Endodermal cell (in vitro differentiated cells): ENCODE results near the gene RCOR1. TPM values are rescaled to one million over a fixed set of nuclear protein-coding genes. Genes with fewer than 3 reads are reported as not detected.
"Not testable (repeated sequence)": the region's sequence is repeated elsewhere in the genome, so short reads cannot be mapped to it uniquely, and the experiment has no call there.

Experiments used
- DNase-seq: peaks from one replicate; pipeline ENCODE4 v3.0.0-alpha.2; 2017
- H3K27ac ChIP-seq: 2 replicates; pipeline ENCODE4 v1.5.1; 2013; ENCODE audit warnings: mild to moderate bottlenecking, low read depth, low read length, moderate library complexity
- H3K27me3 ChIP-seq: 2 replicates; pipeline ENCODE4 v1.6.1; 2013; ENCODE audit warnings: mild to moderate bottlenecking, low read length, moderate library complexity; ENCODE audit not compliant: insufficient read depth, control insufficient read depth, poor library complexity, severe bottlenecking
- H3K36me3 ChIP-seq: 2 replicates; pipeline ENCODE4 v1.7.0; 2013; ENCODE audit warnings: mild to moderate bottlenecking, low read length, moderate library complexity; ENCODE audit not compliant: control insufficient read depth, insufficient read depth
- H3K4me1 ChIP-seq: one replicate; pipeline ENCODE4 v1.7.0; 2013; ENCODE audit warnings: low read length; ENCODE audit not compliant: control insufficient read depth, insufficient read depth
- H3K4me3 ChIP-seq: 2 replicates; pipeline ENCODE4 v1.5.1; 2013; ENCODE audit warnings: mild to moderate bottlenecking, low read length, moderate library complexity
- H3K9ac ChIP-seq: 2 replicates; pipeline ENCODE4 v1.6.1; 2013; ENCODE audit warnings: mild to moderate bottlenecking, low read length, moderate library complexity; ENCODE audit not compliant: poor library complexity, severe bottlenecking; ENCODE audit errors: extremely low read depth
- H3K9me3 ChIP-seq: 2 replicates; pipeline ENCODE4 v1.6.1; 2013; ENCODE audit warnings: mild to moderate bottlenecking, low read length, moderate library complexity; ENCODE audit not compliant: control insufficient read depth
- H3K27ac Mint-ChIP-seq: 2 replicates; pipeline ENCODE4 v1.8.0; 2020; ENCODE audit warnings: mixed read lengths
- H3K27me3 Mint-ChIP-seq: 2 replicates; pipeline ENCODE4 v1.8.0; 2021; ENCODE audit warnings: mild to moderate bottlenecking, mixed read lengths; ENCODE audit not compliant: insufficient read depth
- H3K36me3 Mint-ChIP-seq: 2 replicates; pipeline ENCODE4 v1.8.0; 2020; ENCODE audit warnings: low read depth, mixed read lengths
- H3K4me1 Mint-ChIP-seq: 2 replicates; pipeline ENCODE4 v1.8.0; 2020; ENCODE audit warnings: mixed read lengths
- H3K4me3 Mint-ChIP-seq: 2 replicates; pipeline ENCODE4 v1.8.0; 2020; ENCODE audit warnings: mild to moderate bottlenecking, moderate library complexity, mixed read lengths
- H3K9me3 Mint-ChIP-seq: 2 replicates; pipeline ENCODE4 v1.8.0; 2020; ENCODE audit warnings: mild to moderate bottlenecking, mixed read lengths
- CTCF ChIP-seq: fragments of 200-600 bp; sonication (generic); conservative IDR thresholded peaks from 2 replicates; pipeline ENCODE4 v1.5.0; 2021; ENCODE audit warnings: antibody characterized with exemption, mild to moderate bottlenecking
- WGBS, 2 experiments: methylation state at CpG; one replicate each; pipeline versions ENCODE4 v1.1.5 to v1.1.7; 2013; ENCODE audit warnings: missing lambda C conversion rate in 2 of 2, mixed read lengths in 1 of 2; ENCODE audit not compliant: insufficient coverage in 1 of 2, insufficient read length in 1 of 2; 5-methylcytosine and 5-hydroxymethylcytosine counted together
- total RNA-seq, 2 donors: library from RNA; stranded (reverse); fragmentation: NEBNext Ultra II Directional in 1 of 2; extraction: Animal tissue kit (Norgen Biotek cat#: 25700) in 1 of 2; gene quantifications; 2 replicates in 1 of 2; 3 replicates in 1 of 2; pipeline ENCODE4 v1.2.1, GENCODE V29; 2021

Gene RCOR1
- total RNA-seq, 2 donors from 2014 or later: 30.3 to 31.5 TPM

- H3K27ac Mint-ChIP-seq: no peak overlapping the region
- H3K4me3 Mint-ChIP-seq: no peak overlapping the region
Measured at GRCh38 chr14:102616799-102617198, 24.4 kb downstream of the RCOR1 start.

GRCh38 chr14:102619012-102619411 is 26.6 kb downstream of the RCOR1 start:
- Mint-ChIP-seq H3K36me3 (peaks cover 15% of the 10 kb centered on the region), H3K27ac (peak overlapping the region; percentile 2), H3K4me1 (peaks cover 13% of the 10 kb centered on the region)
- 93 to 100% methylated on average over 2 to 6 of the region's 6 CpGs for WGBS, 2 experiments
- H3K27me3 ChIP-seq, H3K27me3 Mint-ChIP-seq, H3K9me3 ChIP-seq, H3K4me3 ChIP-seq, H3K27ac ChIP-seq, H3K9me3 Mint-ChIP-seq, H3K9ac ChIP-seq, H3K4me3 Mint-ChIP-seq, H3K36me3 ChIP-seq, DNase-seq, H3K4me1 ChIP-seq: not testable (repeated sequence)

More at GRCh38 chr14:102616799-102617198, 24.4 kb downstream of the RCOR1 start:
- H3K27me3 Mint-ChIP-seq: no peaks in the 10 kb centered on the region
- Histone ChIP-seq H3K27ac (no peak overlapping the region), H3K27me3 (no peaks in the 10 kb centered on the region), H3K4me1 (no peaks in the 10 kb centered on the region), H3K36me3 (peaks cover 15% of the 10 kb centered on the region), H3K4me3 (no peak overlapping the region), H3K9ac (no peak overlapping the region), H3K9me3 (no peaks in the 10 kb centered on the region)
- 80 to 85% methylated on average over 1 to 2 of the region's 3 CpGs for WGBS, 2 experiments
- H3K9me3 Mint-ChIP-seq: no peaks in the 10 kb centered on the region
- no peak for TF ChIP-seq CTCF
- no peak for DNase-seq
- peaks cover 23% of the 10 kb centered on the region for H3K36me3 Mint-ChIP-seq
- H3K4me1 Mint-ChIP-seq: peaks cover 4% of the 10 kb centered on the region

- Mint-ChIP-seq H3K36me3 (peaks cover 16% of the 10 kb centered on the region), H3K9me3 (no peaks in the 10 kb centered on the region), H3K4me1 (peaks cover 13% of the 10 kb centered on the region), H3K4me3 (no peak overlapping the region), H3K27me3 (no peaks in the 10 kb centered on the region), H3K27ac (no peak overlapping the region)
- Histone ChIP-seq H3K4me3 (no peak overlapping the region), H3K9ac (no peak overlapping the region), H3K9me3 (no peaks in the 10 kb centered on the region), H3K4me1 (no peaks in the 10 kb centered on the region), H3K36me3 (peaks cover 10% of the 10 kb centered on the region), H3K27ac (no peak overlapping the region), H3K27me3 (no peaks in the 10 kb centered on the region)
- WGBS, 2 experiments: 95 to 96% methylated on average over 9 of the region's 9 CpGs
- no peak for TF ChIP-seq CTCF
- no peak for DNase-seq
Measured at GRCh38 chr14:102620413-102620812, 28.0 kb downstream of the RCOR1 start.

- Histone ChIP-seq H3K9me3 (no peaks in the 10 kb centered on the region), H3K4me3 (no peak overlapping the region), H3K36me3 (peaks cover 3% of the 10 kb centered on the region), H3K4me1 (no peaks in the 10 kb centered on the region), H3K27me3 (no peaks in the 10 kb centered on the region), H3K9ac (peak overlapping the region; percentile 14), H3K27ac (peak overlapping the region; percentile 62)
- no peaks in the 10 kb centered on the region for H3K9me3 Mint-ChIP-seq
- H3K27ac Mint-ChIP-seq: peak overlapping the region; percentile 59
- H3K36me3 Mint-ChIP-seq: peaks cover 15% of the 10 kb centered on the region
- no peaks in the 10 kb centered on the region for H3K27me3 Mint-ChIP-seq
- DNase-seq: peak; percentile 56
- WGBS, 2 experiments: 62 to 69% methylated on average over 9 to 10 of the region's 10 CpGs
- no peak for TF ChIP-seq CTCF
- no peak overlapping the region for H3K4me3 Mint-ChIP-seq
- H3K4me1 Mint-ChIP-seq: peaks cover 13% of the 10 kb centered on the region
Measured at GRCh38 chr14:102622262-102622885, 29.9 kb downstream of the RCOR1 start.
